ENCODE measurements around the gene HDLBP. TPM values are rescaled to one million over a fixed set of nuclear protein-coding genes. Genes with fewer than 3 reads are reported as not detected.

Gene HDLBP
- total RNA-seq, 1 experiment from 2014 or later, result 908 TPM

- ChIA-PET CTCF (no interaction called here), POLR2A (ENCODE audit: unreplicated experiment) (interaction anchor here (0.6 kb wide), 1 partner anchor 9 kb away, joined by 4 read pairs; no protein-coding TSS in a partner anchor)
- BruUV-seq (replicated peaks), result no TSS peak
- Histone ChIP-seq H3F3A (ENCODE audit: insufficient read depth, low read depth) (no peaks in the 10 kb centered on the region; the same call in 1 of the 2 replicates), H3K27me3 (ENCODE audit: insufficient read depth, low read depth) (no peaks in the 10 kb centered on the region), H3K36me3 (ENCODE audit: low read depth) (peaks cover 44% of the 10 kb centered on the region), H3K9me3 (ENCODE audit: insufficient read depth, low read depth) (no peaks in the 10 kb centered on the region), H4K20me1 (ENCODE audit: insufficient read depth) (peaks cover 69% of the 10 kb centered on the region), H3K4me2 (no peak overlapping the region), H3K4me1 (replicated peaks; ENCODE audit: insufficient read depth) (no peaks in the 10 kb centered on the region), H3K79me2 (ENCODE audit: low read depth) (no peaks in the 10 kb centered on the region), H3K9me2 (ENCODE audit: insufficient read depth) (no peaks in the 10 kb centered on the region), H2AFZ (no peak overlapping the region), H3K4me3 (no peak overlapping the region), H3K27ac (no peak overlapping the region)
- no peak for TF ChIP-seq EZH2 (IDR thresholded peaks at IDR 0.05; ENCODE audit: low read depth)
- no peak for DNase-seq
- intact Hi-C loops (cut with micrococcal nuclease; ENCODE audit: unreplicated experiment), result no loop called here
Observed at GRCh38 chr2:241232736-241233575, 82.5 kb downstream of the HDLBP start.

- no peak for DNase-seq
- no peak overlapping the region for H3K4me2 ChIP-seq
- H2AFZ ChIP-seq, result no peak overlapping the region
- H3F3A ChIP-seq (ENCODE audit: insufficient read depth, low read depth), result peaks cover 14% of the 10 kb centered on the region; the same call in 1 of the 2 replicates
- CTCF ChIA-PET, result no interaction called here
- H3K27ac ChIP-seq, result no peak overlapping the region
- H3K27me3 ChIP-seq (ENCODE audit: insufficient read depth, low read depth), result no peaks in the 10 kb centered on the region
- H3K9me2 ChIP-seq (ENCODE audit: insufficient read depth), result no peaks in the 10 kb centered on the region
- peaks cover 24% of the 10 kb centered on the region for H3K36me3 ChIP-seq (ENCODE audit: low read depth)
- peaks cover 69% of the 10 kb centered on the region for H4K20me1 ChIP-seq (ENCODE audit: insufficient read depth)
- intact Hi-C loops (cut with micrococcal nuclease; ENCODE audit: unreplicated experiment), result no loop called here
- BruUV-seq (replicated peaks), result no TSS peak
- H3K9me3 ChIP-seq (ENCODE audit: insufficient read depth, low read depth), result no peaks in the 10 kb centered on the region
- no peak overlapping the region for H3K4me3 ChIP-seq
- no peaks in the 10 kb centered on the region for H3K4me1 ChIP-seq (replicated peaks; ENCODE audit: insufficient read depth)
- POLR2A ChIA-PET (ENCODE audit: unreplicated experiment), result no interaction called here
- TF ChIP-seq CTCF (conservative IDR thresholded peaks at IDR 0.05) (no peak), EZH2 (IDR thresholded peaks at IDR 0.05; ENCODE audit: low read depth) (no peak)
- no peaks in the 10 kb centered on the region for H3K79me2 ChIP-seq (ENCODE audit: low read depth)
Observed at GRCh38 chr2:241230435-241230834, 85.0 kb downstream of the HDLBP start.

- DNase-seq, result no peak
- H3K9me3 ChIP-seq (ENCODE audit: insufficient read depth, low read depth), result no peaks in the 10 kb centered on the region
- intact Hi-C loops (cut with micrococcal nuclease; ENCODE audit: unreplicated experiment), result no loop called here
- ChIA-PET POLR2A (ENCODE audit: unreplicated experiment) (interaction anchor here (0.5 kb wide), 1 partner anchor 449 kb away, joined by 6 read pairs; no protein-coding TSS in a partner anchor), CTCF (no interaction called here)
- no peak overlapping the region for H3K4me2 ChIP-seq
- no peak overlapping the region for H2AFZ ChIP-seq
- TF ChIP-seq CTCF (conservative IDR thresholded peaks at IDR 0.05) (no peak), EZH2 (IDR thresholded peaks at IDR 0.05; ENCODE audit: low read depth) (no peak)
- H3F3A ChIP-seq (ENCODE audit: insufficient read depth, low read depth), result peaks cover 21% of the 10 kb centered on the region; the same call in 1 of the 2 replicates
- peaks cover 19% of the 10 kb centered on the region for H3K36me3 ChIP-seq (ENCODE audit: low read depth)
- no peaks in the 10 kb centered on the region for H3K4me1 ChIP-seq (replicated peaks; ENCODE audit: insufficient read depth)
- H4K20me1 ChIP-seq (ENCODE audit: insufficient read depth), result peaks cover 67% of the 10 kb centered on the region
- BruUV-seq (replicated peaks), result TSS peak; percentile 69
- no peaks in the 10 kb centered on the region for H3K79me2 ChIP-seq (ENCODE audit: low read depth)
- H3K9me2 ChIP-seq (ENCODE audit: insufficient read depth), result no peaks in the 10 kb centered on the region
- no peaks in the 10 kb centered on the region for H3K27me3 ChIP-seq (ENCODE audit: insufficient read depth, low read depth)
- no peak overlapping the region for H3K27ac ChIP-seq
- no peak overlapping the region for H3K4me3 ChIP-seq
Observed at GRCh38 chr2:241229563-241230401, 85.7 kb downstream of the HDLBP start.

Measured in PC-9 (cell line).